Upper lobe of left lung (tissue), 4 donors: ENCODE measurements around the gene ATG101.

Source experiments
- POLR2A ChIP-seq, 4 donors: fragments of 450-650 bp; IDR thresholded peaks; one replicate each; pipeline ENCODE4 v1.5.1; 2016 to 2017; ENCODE audit warnings: antibody characterized with exemption in 4 of 4, mild to moderate bottlenecking in 2 of 4
- TF ChIP-seq, protein P1 (sequence below), 6 experiments: fragments of 450-650 bp in 4 of 6; fragments of 200-600 bp in 2 of 6; sonication (generic) in 2 of 6; IDR thresholded peaks; one replicate each; pipeline ENCODE4 v1.5.1; 2016 to 2019; ENCODE audit warnings: antibody characterized with exemption in 6 of 6

DNA sequence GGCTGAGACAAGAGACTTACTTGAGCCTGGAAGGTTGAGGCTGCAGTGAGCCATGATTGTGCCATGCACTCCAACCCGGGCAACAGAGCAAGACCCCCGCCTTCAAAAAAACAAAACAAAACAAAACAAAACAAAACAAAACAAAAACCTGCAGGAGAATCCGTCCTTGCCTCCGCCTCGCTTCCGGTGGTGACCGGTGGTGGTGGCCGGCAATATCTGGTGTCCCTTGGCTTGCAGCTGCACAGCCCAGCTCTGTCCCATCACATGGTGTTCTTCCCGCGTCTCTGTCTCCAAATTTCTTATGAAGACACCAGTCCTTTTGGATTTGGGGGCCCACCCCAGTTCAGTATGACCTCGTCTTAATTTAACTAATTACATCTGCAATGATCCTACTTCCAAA, 19.7 kb downstream of the ATG101 start:
- no peak for TF ChIP-seq POLR2A (IDR thresholded peaks at IDR 0.05)
- TF ChIP-seq, protein P1, sequence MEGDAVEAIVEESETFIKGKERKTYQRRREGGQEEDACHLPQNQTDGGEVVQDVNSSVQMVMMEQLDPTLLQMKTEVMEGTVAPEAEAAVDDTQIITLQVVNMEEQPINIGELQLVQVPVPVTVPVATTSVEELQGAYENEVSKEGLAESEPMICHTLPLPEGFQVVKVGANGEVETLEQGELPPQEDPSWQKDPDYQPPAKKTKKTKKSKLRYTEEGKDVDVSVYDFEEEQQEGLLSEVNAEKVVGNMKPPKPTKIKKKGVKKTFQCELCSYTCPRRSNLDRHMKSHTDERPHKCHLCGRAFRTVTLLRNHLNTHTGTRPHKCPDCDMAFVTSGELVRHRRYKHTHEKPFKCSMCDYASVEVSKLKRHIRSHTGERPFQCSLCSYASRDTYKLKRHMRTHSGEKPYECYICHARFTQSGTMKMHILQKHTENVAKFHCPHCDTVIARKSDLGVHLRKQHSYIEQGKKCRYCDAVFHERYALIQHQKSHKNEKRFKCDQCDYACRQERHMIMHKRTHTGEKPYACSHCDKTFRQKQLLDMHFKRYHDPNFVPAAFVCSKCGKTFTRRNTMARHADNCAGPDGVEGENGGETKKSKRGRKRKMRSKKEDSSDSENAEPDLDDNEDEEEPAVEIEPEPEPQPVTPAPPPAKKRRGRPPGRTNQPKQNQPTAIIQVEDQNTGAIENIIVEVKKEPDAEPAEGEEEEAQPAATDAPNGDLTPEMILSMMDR (IDR thresholded peaks at IDR 0.05) = no peak
